Right cardiac atrium (tissue), 5 donors: ENCODE data around the gene PLCE1. TPM values are rescaled to one million over a fixed set of nuclear protein-coding genes. Genes with fewer than 3 reads are reported as not detected.
A peak's percentile ranks its signal among the peaks of the same experiment; 100 is the strongest.

ENCODE experiments used
- ATAC-seq, 2 donors: fragments of 200-7000 bp; cut with Tn5 transposase; one replicate each; pipeline versions ENCODE4 v1.8.0 to v1.9.1; 2020; ENCODE audit warnings: moderate library complexity in 2 of 2, mild to moderate bottlenecking in 1 of 2
- DNase-seq, 3 donors: peaks; one replicate each; pipeline ENCODE4 v3.0.0-alpha.2; 2020
- H3K27ac ChIP-seq: one replicate; pipeline ENCODE4 v1.5.1; 2013; ENCODE audit warnings: mild to moderate bottlenecking, low read length, control low read depth, moderate library complexity
- H3K27me3 ChIP-seq: one replicate; pipeline ENCODE4 v1.6.1; 2013; ENCODE audit not compliant: control insufficient read depth, insufficient read depth
- H3K4me1 ChIP-seq: one replicate; pipeline ENCODE4 v1.6.1; 2013; ENCODE audit warnings: low read length; ENCODE audit not compliant: control insufficient read depth, insufficient read depth
- H3K4me3 ChIP-seq: one replicate; pipeline ENCODE4 v1.5.1; 2013; ENCODE audit warnings: low read length, control low read depth
- H3K9me3 ChIP-seq: one replicate; pipeline ENCODE4 v1.6.1; 2013; ENCODE audit warnings: low read length; ENCODE audit not compliant: control insufficient read depth
- WGBS: extraction: QIAGEN DNeasy Blood & Tissue Kit; methylation state at CpG from one replicate; pipeline ENCODE4 v1.1.7; 2013; 5-methylcytosine and 5-hydroxymethylcytosine counted together
- intact Hi-C, 4 donors: fragments of 100-400 bp; cut with DNase I; formaldehyde crosslinking; loops; one replicate each; pipeline versions ENCODE4 v1.11.0 to v1.14.0; 2022 to 2023
- polyA plus RNA-seq: library from polyadenylated mRNA; stranded (reverse); fragments of 200-250 nt; gene quantifications from one replicate; pipeline ENCODE4 v1.2.3, GENCODE V29; 2013
- total RNA-seq, 4 donors: library from RNA; stranded (reverse); fragmentation: NEBNext Ultra II Directional; extraction: Animal tissue kit (Norgen Biotek cat#: 25700); gene quantifications; one replicate each; pipeline ENCODE4 v1.2.1, GENCODE V29; 2021
- donor health status: healthy with polysubstance abuse.
- donor health status: DM: no; HTN: yes; CAD: no.
- donor health status: DM: no; HTN: no; CAD: no.
- donor health status: DM: no; HTN: yes; CAD: no; lungs with severe emphysema.
- donor health status: DM: yes; HTN: yes; CAD: no.

Gene PLCE1
- total and polyA plus RNA-seq, 5 donors = 6.0 to 23.4 (median 20.9) TPM

DNA sequence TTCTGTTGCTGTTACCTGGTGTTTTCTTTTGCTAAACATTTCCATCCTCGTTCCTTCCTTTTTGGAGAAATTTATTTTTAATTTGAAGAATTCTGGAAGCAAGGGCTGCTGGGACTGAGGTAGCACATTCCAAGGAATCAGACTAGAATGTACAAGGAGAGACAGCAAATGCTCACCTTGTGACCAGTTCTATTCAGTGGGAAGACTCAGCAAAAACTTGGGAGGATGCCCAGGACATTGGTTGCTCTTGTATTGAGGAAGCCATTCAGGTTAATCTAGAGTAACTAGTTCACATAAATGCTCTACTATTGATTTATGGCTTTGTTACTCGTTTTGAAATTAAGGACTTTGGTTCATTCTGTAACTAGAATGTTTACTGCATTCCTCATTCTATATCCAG is 11.3 kb downstream of the PLCE1 start:
- WGBS = 72% methylated on average over 2 of the region's 2 CpGs
- Histone ChIP-seq H3K27ac (peak overlapping the region; percentile 45), H3K4me1 (peaks cover 9% of the 10 kb centered on the region), H3K9me3 (no peaks in the 10 kb centered on the region), H3K4me3 (no peak overlapping the region), H3K27me3 (no peaks in the 10 kb centered on the region)
- DNase-seq (no peak), ATAC-seq (no peak)
- intact Hi-C loops = loop anchor here in 1 of 4 donors (10.0 kb wide), 1 partner anchor 50 kb away; no protein-coding TSS in a partner anchor

GRCh38 chr10:94006591-94007550 is 13.1 kb downstream of the PLCE1 start:
- intact Hi-C loops = loop anchor here in 1 of 4 donors (10.0 kb wide), 1 partner anchor 48 kb away; no protein-coding TSS in a partner anchor
- 14% methylated on average over 4 of the region's 4 CpGs for WGBS
- Histone ChIP-seq H3K9me3 (no peaks in the 10 kb centered on the region), H3K27ac (peak overlapping the region; percentile 80), H3K4me3 (no peak overlapping the region), H3K27me3 (no peaks in the 10 kb centered on the region), H3K4me1 (peaks cover 2% of the 10 kb centered on the region)
- DNase-seq (no peak), ATAC-seq (peak; percentile 80 to 92)

- Histone ChIP-seq H3K4me3 (no peak overlapping the region), H3K27me3 (no peaks in the 10 kb centered on the region), H3K27ac (peak overlapping the region; percentile 6), H3K9me3 (no peaks in the 10 kb centered on the region), H3K4me1 (peaks cover 2% of the 10 kb centered on the region)
- ATAC-seq = no peak
- intact Hi-C loops = loop anchor here in 1 of 4 donors (10.0 kb wide), 1 partner anchor 46 kb away; no protein-coding TSS in a partner anchor
- no peak for DNase-seq
- 90% methylated on average over 2 of the region's 2 CpGs for WGBS
Measured at GRCh38 chr10:94008526-94008925, 14.8 kb downstream of the PLCE1 start.

DNA sequence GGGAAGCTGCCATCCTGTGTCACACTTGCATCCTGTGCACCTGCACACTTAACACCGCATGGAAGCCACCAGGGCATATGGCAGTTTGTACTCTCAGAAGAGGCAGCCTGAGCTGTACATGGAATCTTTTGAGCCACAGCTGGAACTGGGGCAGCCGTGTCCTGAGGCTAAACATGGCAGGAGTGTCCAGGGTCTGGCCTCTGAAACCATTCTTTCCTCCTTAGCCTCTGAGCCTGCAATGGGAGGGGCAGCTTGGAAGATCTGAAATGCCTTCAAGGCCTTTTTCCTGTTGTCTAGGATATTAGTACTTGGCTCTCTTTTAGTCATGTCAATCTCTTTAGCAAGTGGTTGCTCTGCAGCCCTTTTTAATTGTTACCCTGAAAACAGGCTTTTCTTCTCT is 16.4 kb downstream of the PLCE1 start:
- Histone ChIP-seq H3K4me1 (peaks cover 2% of the 10 kb centered on the region), H3K27me3 (no peaks in the 10 kb centered on the region), H3K9me3 (no peaks in the 10 kb centered on the region), H3K27ac (no peak overlapping the region), H3K4me3 (no peak overlapping the region)
- DNase-seq = no peak
- WGBS = 94% methylated on average over 2 of the region's 2 CpGs
- intact Hi-C loops = loop anchor here in 1 of 4 donors (10.0 kb wide), 1 partner anchor 125 kb away; no protein-coding TSS in a partner anchor
- ATAC-seq = no peak

GRCh38 chr10:94010886-94011285 is 17.2 kb downstream of the PLCE1 start:
- intact Hi-C loops = loop anchor here in 1 of 4 donors (10.0 kb wide), 1 partner anchor 124 kb away; no protein-coding TSS in a partner anchor

DNA sequence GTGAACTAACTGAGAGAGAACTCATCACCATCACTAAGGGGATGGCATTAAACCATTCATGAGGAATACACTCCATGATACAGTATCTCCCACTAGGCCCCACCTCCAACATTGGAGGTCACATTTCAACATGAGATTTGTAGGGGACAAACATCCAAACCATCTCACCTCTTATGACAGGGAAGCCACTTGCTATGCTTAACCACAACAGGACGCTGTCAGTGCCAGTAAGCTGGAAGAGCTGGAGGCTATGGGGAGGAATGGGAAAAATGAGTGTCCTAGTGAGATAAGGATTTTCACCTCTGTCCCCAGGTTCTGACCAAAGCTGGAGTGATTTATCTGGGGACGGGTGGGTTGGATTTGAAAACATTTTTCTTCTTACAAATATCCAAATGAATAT is 17.6 kb downstream of the PLCE1 start:
- WGBS = 67% methylated on average over 2 of the region's 2 CpGs
- no peaks in the 10 kb centered on the region for H3K27me3 ChIP-seq
- H3K4me3 ChIP-seq = no peak overlapping the region
- peaks cover 2% of the 10 kb centered on the region for H3K4me1 ChIP-seq
- no peak overlapping the region for H3K27ac ChIP-seq
- no peak for ATAC-seq
- H3K9me3 ChIP-seq = no peaks in the 10 kb centered on the region
- intact Hi-C loops = loop anchor here in 1 of 4 donors (10.0 kb wide), 1 partner anchor 124 kb away; no protein-coding TSS in a partner anchor
- no peak for DNase-seq

More at GRCh38 chr10:94010886-94011285, 17.2 kb downstream of the PLCE1 start:
- Histone ChIP-seq H3K27ac (no peak overlapping the region), H3K4me3 (no peak overlapping the region), H3K4me1 (peaks cover 2% of the 10 kb centered on the region), H3K27me3 (no peaks in the 10 kb centered on the region), H3K9me3 (no peaks in the 10 kb centered on the region)
- ATAC-seq (no peak), DNase-seq (no peak)

DNA sequence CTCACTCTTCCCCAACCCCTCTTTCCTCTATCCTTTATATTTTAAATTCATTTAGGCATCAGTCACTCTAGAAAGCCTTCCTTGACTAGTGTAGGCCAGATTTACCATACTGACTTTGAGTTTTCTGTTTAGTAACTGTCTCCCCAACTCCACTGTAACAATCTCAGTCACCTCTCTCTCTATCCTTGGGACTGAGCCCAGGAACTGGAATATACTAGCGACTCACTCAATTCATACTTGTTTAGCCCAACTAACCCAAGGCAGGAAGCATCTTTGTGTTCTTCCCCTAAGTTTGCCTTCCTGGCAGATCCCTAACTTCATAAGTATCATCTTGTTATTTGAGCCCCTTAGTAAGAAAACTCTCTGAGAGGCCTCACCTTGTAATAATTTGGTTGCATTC is 19.1 kb downstream of the PLCE1 start:
- ATAC-seq (no peak), DNase-seq (no peak)
- intact Hi-C loops = loop anchor here in 1 of 4 donors (10.0 kb wide), 1 partner anchor 122 kb away; no protein-coding TSS in a partner anchor
- Histone ChIP-seq H3K27me3 (no peaks in the 10 kb centered on the region), H3K9me3 (no peaks in the 10 kb centered on the region), H3K4me3 (no peak overlapping the region), H3K4me1 (peaks cover 4% of the 10 kb centered on the region), H3K27ac (no peak overlapping the region)
- 65% methylated on average over 1 of the region's 1 CpG for WGBS

GRCh38 chr10:94013331-94013760 is 19.6 kb downstream of the PLCE1 start:
- Histone ChIP-seq H3K27ac (no peak overlapping the region), H3K27me3 (no peaks in the 10 kb centered on the region), H3K4me3 (no peak overlapping the region), H3K4me1 (peaks cover 7% of the 10 kb centered on the region), H3K9me3 (no peaks in the 10 kb centered on the region)
- 67% methylated on average over 1 of the region's 1 CpG for WGBS
- DNase-seq = no peak
- no peak for ATAC-seq
- intact Hi-C loops = loop anchor here in 1 of 4 donors (10.0 kb wide), 1 partner anchor 121 kb away; no protein-coding TSS in a partner anchor

- whole genome bisulfite sequencing = 83% methylated on average over 3 of the region's 3 CpGs
- intact Hi-C loops = loop anchor here in 1 of 4 donors (10.0 kb wide), 1 partner anchor 120 kb away; no protein-coding TSS in a partner anchor
- Histone ChIP-seq H3K9me3 (no peaks in the 10 kb centered on the region), H3K4me1 (peaks cover 8% of the 10 kb centered on the region), H3K27ac (no peak overlapping the region), H3K4me3 (no peak overlapping the region), H3K27me3 (no peaks in the 10 kb centered on the region)
- no peak for ATAC-seq
- no peak for DNase-seq
Measured at GRCh38 chr10:94014304-94014703, 20.6 kb downstream of the PLCE1 start.

DNA sequence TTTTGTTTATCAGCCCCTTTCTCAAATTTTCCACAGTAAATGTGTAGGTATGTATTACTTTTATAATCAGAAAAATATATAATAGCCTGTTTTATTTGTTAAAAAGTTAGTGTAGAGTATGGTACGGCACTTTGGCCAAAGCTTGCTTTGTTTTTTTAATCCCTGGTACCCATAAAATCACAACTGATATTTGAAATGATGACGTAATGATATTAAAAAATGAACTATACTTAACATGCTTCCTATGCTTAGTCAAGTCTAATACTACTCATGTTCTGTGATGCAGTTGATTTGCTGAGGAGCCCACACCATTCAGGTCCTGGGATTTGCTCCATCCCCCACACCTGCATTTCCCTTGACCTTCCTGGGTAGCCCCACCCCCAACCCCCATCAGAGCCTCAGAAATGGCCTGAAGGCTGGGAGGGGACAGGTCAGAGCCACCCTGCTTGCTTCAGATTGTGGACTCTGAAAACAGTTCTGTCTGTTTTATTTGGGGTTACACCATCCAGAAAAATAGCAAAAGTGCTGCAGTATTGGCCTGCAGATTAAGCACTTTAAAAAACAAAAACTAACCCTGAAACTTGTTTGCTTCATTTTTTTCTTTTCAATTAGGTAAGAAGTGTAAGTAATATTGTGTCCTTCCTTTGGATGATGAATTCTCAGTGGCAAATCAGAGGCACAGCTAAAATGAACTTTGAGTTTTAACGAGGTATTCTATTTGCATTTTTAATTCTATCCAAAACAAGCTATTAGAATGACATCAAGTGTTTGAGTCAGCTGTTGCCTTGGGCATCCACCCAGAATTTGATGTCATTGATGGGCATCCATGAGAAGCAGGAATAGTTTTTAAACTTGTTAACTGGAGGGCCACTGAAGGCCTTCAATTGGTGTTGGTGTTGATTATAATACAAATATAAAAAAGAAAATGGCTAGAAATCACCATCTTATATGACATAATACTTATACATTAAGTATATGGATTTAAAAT is 23.3 kb downstream of the PLCE1 start:
- no peak overlapping the region for H3K4me3 ChIP-seq
- H3K27ac ChIP-seq = peak overlapping the region; percentile 62
- 57% methylated on average over 3 of the region's 3 CpGs for WGBS
- H3K27me3 ChIP-seq = no peaks in the 10 kb centered on the region
- H3K4me1 ChIP-seq = peaks cover 8% of the 10 kb centered on the region
- H3K9me3 ChIP-seq = no peaks in the 10 kb centered on the region
- ATAC-seq = peak in 1 of 2 donors; percentile 35
- intact Hi-C loops = loop anchor here in 1 of 4 donors (10.0 kb wide), 1 partner anchor 118 kb away; no protein-coding TSS in a partner anchor
- peak in 2 of 3 donors; percentile 31 to 71 for DNase-seq
